HCT116 (cell line): Measurements from ENCODE around the gene SDR42E2.

ENCODE experiments used
- EZH2 ChIP-seq: fragments of 200-600 bp; sonication (generic); IDR thresholded peaks from 2 replicates; pipeline ENCODE4 v1.6.1; 2017; ENCODE audit warnings: antibody characterized with exemption, mixed run types
- RAD21 ChIP-seq: IDR thresholded peaks from 2 replicates; pipeline ENCODE4 v1.6.1; 2012; ENCODE audit warnings: low read depth, mild to moderate bottlenecking
- YY1 ChIP-seq: IDR thresholded peaks from 2 replicates; pipeline ENCODE4 v1.6.1; 2011; ENCODE audit warnings: low read length, low read depth, moderate library complexity, mild to moderate bottlenecking; ENCODE audit not compliant: insufficient replicate concordance; ENCODE audit errors: extremely low read depth
- TF ChIP-seq, protein P1 (sequence below), 3 experiments: fragments of 200-600 bp in 1 of 3; sonication (generic) in 1 of 3; IDR thresholded peaks in 2 of 3; conservative IDR thresholded peaks in 1 of 3; 2 replicates each; pipeline ENCODE4 v1.5.1; 2012 to 2017; ENCODE audit warnings: low read depth in 2 of 3, low read length in 2 of 3, antibody characterized with exemption in 1 of 3, borderline replicate concordance in 1 of 3, control low read depth in 1 of 3, mild to moderate bottlenecking in 1 of 3, mixed read lengths in 1 of 3, mixed run types in 1 of 3, moderate library complexity in 1 of 3; ENCODE audit not compliant: insufficient read depth in 1 of 3
- TF ChIP-seq, protein P2 (sequence below): IDR thresholded peaks from 2 replicates; pipeline ENCODE4 v1.6.1; 2012; ENCODE audit warnings: low read depth

DNA sequence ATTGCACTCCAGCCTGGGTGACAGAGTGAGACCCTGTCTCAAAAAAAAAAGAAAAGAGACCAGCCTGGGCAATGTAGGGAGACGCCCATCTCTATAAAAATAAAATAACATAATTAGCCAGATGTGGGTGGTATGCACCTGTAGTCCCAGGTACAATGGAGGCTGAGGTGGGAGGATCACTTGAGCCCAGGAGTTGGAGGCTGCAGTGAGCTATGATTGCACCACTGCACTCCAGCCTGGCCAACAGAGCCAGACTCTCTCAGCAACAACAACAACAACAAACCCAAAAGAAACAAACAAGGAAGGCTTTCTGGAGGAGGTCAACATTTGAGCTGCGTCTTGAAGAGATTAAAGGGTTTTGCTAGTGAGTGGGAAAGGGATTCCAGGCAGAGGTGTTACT lies 52.1 kb downstream of the SDR42E2 start:
- TF ChIP-seq, protein P1, sequence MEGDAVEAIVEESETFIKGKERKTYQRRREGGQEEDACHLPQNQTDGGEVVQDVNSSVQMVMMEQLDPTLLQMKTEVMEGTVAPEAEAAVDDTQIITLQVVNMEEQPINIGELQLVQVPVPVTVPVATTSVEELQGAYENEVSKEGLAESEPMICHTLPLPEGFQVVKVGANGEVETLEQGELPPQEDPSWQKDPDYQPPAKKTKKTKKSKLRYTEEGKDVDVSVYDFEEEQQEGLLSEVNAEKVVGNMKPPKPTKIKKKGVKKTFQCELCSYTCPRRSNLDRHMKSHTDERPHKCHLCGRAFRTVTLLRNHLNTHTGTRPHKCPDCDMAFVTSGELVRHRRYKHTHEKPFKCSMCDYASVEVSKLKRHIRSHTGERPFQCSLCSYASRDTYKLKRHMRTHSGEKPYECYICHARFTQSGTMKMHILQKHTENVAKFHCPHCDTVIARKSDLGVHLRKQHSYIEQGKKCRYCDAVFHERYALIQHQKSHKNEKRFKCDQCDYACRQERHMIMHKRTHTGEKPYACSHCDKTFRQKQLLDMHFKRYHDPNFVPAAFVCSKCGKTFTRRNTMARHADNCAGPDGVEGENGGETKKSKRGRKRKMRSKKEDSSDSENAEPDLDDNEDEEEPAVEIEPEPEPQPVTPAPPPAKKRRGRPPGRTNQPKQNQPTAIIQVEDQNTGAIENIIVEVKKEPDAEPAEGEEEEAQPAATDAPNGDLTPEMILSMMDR (IDR thresholded peaks at IDR 0.05 in 2 of 3, conservative IDR thresholded peaks at IDR 0.05 in 1 of 3; ENCODE audit: borderline replicate concordance in 1 of 3, insufficient read depth in 1 of 3, low read depth in 2 of 3, low read length in 2 of 3): no peak
- TF ChIP-seq RAD21 (no peak), EZH2 (no peak), YY1 (no peak)
- TF ChIP-seq, protein P2, sequence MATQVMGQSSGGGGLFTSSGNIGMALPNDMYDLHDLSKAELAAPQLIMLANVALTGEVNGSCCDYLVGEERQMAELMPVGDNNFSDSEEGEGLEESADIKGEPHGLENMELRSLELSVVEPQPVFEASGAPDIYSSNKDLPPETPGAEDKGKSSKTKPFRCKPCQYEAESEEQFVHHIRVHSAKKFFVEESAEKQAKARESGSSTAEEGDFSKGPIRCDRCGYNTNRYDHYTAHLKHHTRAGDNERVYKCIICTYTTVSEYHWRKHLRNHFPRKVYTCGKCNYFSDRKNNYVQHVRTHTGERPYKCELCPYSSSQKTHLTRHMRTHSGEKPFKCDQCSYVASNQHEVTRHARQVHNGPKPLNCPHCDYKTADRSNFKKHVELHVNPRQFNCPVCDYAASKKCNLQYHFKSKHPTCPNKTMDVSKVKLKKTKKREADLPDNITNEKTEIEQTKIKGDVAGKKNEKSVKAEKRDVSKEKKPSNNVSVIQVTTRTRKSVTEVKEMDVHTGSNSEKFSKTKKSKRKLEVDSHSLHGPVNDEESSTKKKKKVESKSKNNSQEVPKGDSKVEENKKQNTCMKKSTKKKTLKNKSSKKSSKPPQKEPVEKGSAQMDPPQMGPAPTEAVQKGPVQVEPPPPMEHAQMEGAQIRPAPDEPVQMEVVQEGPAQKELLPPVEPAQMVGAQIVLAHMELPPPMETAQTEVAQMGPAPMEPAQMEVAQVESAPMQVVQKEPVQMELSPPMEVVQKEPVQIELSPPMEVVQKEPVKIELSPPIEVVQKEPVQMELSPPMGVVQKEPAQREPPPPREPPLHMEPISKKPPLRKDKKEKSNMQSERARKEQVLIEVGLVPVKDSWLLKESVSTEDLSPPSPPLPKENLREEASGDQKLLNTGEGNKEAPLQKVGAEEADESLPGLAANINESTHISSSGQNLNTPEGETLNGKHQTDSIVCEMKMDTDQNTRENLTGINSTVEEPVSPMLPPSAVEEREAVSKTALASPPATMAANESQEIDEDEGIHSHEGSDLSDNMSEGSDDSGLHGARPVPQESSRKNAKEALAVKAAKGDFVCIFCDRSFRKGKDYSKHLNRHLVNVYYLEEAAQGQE: no peak
